ENCODE results near the gene MAMLD1.
A peak's percentile ranks its signal among the peaks of the same experiment; 100 is the strongest.

Gene MAMLD1

DNA sequence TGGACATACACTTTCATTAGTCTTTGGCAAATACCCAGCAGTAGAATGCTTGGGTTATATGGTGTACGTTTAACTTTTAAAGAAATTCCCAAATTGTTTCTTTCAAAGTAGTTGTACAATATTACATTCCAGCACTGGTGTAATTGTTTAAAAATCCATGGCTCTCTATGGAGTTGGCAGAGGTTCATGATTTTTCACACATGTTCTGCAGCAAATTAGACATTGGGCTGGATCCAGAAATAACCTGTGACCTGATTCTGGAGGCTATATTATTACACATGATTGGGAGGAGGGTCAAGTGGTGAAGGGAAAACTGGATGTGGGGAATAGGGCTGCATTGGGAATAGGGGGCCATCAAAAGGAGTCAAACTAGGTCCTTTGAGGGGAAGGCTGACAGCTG lies 41.9 kb downstream of the MAMLD1 start:
- Histone ChIP-seq H3K36me3 (ENCODE audit: control insufficient read depth, insufficient read depth, low read length) (no peaks in the 10 kb centered on the region), H3K27ac (ENCODE audit: insufficient read depth, low read length, poor library complexity, severe bottlenecking) (no peak overlapping the region), H3K4me1 (ENCODE audit: control insufficient read depth, insufficient read depth, low read length, poor library complexity, severe bottlenecking) (peaks cover 6% of the 10 kb centered on the region), H3K4me3 (ENCODE audit: insufficient read depth, low read depth, low read length, poor library complexity, severe bottlenecking) (no peak overlapping the region), H3K9me3 (ENCODE audit: control insufficient read depth, low read length) (no peaks in the 10 kb centered on the region), H3K27me3 (replicated peaks; ENCODE audit: control insufficient read depth, insufficient read depth, low read length, poor library complexity, severe bottlenecking) (no peaks in the 10 kb centered on the region)
- no peak for DNase-seq

DNA sequence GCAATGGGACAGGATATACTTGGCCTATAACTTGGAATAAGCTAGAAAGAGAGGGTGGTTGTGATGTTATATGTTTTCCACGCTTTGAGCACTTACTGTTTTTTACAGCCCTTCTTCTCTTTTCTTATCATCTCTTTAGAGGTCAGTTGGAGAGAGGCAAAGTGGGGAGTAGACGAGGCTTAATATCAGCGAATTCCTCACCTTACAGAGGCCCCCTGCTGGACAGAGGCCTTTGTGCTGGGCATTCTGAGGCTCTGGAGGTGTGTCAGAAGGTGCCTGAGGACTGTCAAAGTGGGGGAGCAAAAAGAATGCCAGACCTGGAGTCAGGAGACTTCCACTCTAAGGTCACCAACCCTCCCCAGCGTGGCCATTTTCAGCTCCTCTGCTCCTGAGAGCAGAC lies 42.5 kb downstream of the MAMLD1 start:
- no peak for DNase-seq
- Histone ChIP-seq H3K36me3 (ENCODE audit: control insufficient read depth, insufficient read depth, low read length) (no peaks in the 10 kb centered on the region), H3K27me3 (replicated peaks; ENCODE audit: control insufficient read depth, insufficient read depth, low read length, poor library complexity, severe bottlenecking) (no peaks in the 10 kb centered on the region), H3K4me3 (ENCODE audit: insufficient read depth, low read depth, low read length, poor library complexity, severe bottlenecking) (no peak overlapping the region), H3K4me1 (ENCODE audit: control insufficient read depth, insufficient read depth, low read length, poor library complexity, severe bottlenecking) (peaks cover 11% of the 10 kb centered on the region), H3K9me3 (ENCODE audit: control insufficient read depth, low read length) (no peaks in the 10 kb centered on the region), H3K27ac (ENCODE audit: insufficient read depth, low read length, poor library complexity, severe bottlenecking) (no peak overlapping the region)

DNA sequence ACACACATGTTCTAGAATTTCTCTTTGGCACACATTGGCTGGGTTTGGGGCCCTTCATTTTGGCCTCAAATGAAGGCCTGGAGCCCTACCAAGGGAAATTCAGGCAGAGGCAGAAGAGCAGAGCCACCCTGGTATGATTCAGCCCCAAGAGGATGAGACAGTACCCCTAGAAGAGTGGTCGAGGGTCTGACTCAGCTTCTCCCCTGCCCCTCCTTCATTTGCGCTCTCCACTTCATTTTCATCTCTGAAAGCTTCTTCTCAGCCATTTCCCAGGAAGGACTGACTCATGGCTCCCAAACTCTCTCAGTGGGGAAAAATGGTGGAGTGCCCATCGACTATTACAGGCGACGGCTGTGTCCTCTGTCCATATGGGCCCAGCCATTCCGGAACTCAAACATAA lies 43.5 kb downstream of the MAMLD1 start:
- H3K27ac ChIP-seq (ENCODE audit: insufficient read depth, low read length, poor library complexity, severe bottlenecking): no peak overlapping the region
- peaks cover 17% of the 10 kb centered on the region for H3K4me1 ChIP-seq (ENCODE audit: control insufficient read depth, insufficient read depth, low read length, poor library complexity, severe bottlenecking)
- H3K4me3 ChIP-seq (ENCODE audit: insufficient read depth, low read depth, low read length, poor library complexity, severe bottlenecking): no peak overlapping the region
- H3K36me3 ChIP-seq (ENCODE audit: control insufficient read depth, insufficient read depth, low read length): no peaks in the 10 kb centered on the region
- no peaks in the 10 kb centered on the region for H3K27me3 ChIP-seq (replicated peaks; ENCODE audit: control insufficient read depth, insufficient read depth, low read length, poor library complexity, severe bottlenecking)
- no peaks in the 10 kb centered on the region for H3K9me3 ChIP-seq (ENCODE audit: control insufficient read depth, low read length)
- no peak for DNase-seq

DNA sequence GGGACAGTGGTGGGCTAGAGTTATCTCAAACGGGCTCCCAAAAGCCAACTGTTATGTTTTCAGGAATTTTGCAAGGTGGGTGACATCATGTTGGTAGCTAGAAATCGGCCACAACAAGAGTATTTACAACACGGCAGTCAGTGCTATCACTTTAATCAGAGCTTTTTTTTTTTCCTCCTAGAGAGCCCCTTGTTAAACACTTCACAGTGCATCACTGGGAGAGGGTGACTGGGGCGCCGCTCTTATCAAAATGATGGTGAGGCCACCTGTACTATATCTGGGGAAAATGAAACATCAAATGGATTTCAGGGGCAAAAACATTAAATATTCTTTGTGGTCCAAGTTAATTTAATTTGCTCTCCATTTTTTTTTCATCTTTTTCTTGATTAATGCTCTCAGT lies 44.9 kb downstream of the MAMLD1 start:
- no peak for DNase-seq
- H3K27ac ChIP-seq (ENCODE audit: insufficient read depth, low read length, poor library complexity, severe bottlenecking): no peak overlapping the region
- H3K4me1 ChIP-seq (ENCODE audit: control insufficient read depth, insufficient read depth, low read length, poor library complexity, severe bottlenecking): peaks cover 17% of the 10 kb centered on the region
- no peaks in the 10 kb centered on the region for H3K27me3 ChIP-seq (replicated peaks; ENCODE audit: control insufficient read depth, insufficient read depth, low read length, poor library complexity, severe bottlenecking)
- H3K36me3 ChIP-seq (ENCODE audit: control insufficient read depth, insufficient read depth, low read length): no peaks in the 10 kb centered on the region
- H3K9me3 ChIP-seq (ENCODE audit: control insufficient read depth, low read length): no peaks in the 10 kb centered on the region
- H3K4me3 ChIP-seq (ENCODE audit: insufficient read depth, low read depth, low read length, poor library complexity, severe bottlenecking): no peak overlapping the region

DNA sequence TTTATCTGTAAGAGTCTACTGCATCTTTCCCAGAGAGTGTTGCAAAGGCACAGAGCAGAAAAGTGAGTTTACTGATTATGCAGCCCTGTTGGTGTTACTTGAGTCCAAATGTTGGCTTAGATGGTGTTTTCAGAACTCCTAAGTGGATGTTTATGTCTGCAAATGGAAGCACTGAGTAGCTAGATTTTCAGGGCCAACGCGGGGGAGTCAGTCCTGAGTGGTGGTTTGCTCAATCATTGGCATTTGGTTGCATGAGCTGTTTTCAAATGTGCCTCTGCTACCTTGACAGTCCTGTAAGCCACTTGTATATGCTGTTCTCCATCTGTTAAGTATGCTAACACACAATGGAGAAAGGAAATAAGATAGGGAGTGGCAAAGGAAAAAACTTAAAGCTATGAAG lies 45.4 kb downstream of the MAMLD1 start:
- DNase-seq: no peak
- H3K4me1 ChIP-seq (ENCODE audit: control insufficient read depth, insufficient read depth, low read length, poor library complexity, severe bottlenecking): peaks cover 17% of the 10 kb centered on the region
- no peak overlapping the region for H3K27ac ChIP-seq (ENCODE audit: insufficient read depth, low read length, poor library complexity, severe bottlenecking)
- H3K36me3 ChIP-seq (ENCODE audit: control insufficient read depth, insufficient read depth, low read length): no peaks in the 10 kb centered on the region
- no peaks in the 10 kb centered on the region for H3K9me3 ChIP-seq (ENCODE audit: control insufficient read depth, low read length)
- H3K27me3 ChIP-seq (replicated peaks; ENCODE audit: control insufficient read depth, insufficient read depth, low read length, poor library complexity, severe bottlenecking): no peaks in the 10 kb centered on the region
- H3K4me3 ChIP-seq (ENCODE audit: insufficient read depth, low read depth, low read length, poor library complexity, severe bottlenecking): no peak overlapping the region

DNA sequence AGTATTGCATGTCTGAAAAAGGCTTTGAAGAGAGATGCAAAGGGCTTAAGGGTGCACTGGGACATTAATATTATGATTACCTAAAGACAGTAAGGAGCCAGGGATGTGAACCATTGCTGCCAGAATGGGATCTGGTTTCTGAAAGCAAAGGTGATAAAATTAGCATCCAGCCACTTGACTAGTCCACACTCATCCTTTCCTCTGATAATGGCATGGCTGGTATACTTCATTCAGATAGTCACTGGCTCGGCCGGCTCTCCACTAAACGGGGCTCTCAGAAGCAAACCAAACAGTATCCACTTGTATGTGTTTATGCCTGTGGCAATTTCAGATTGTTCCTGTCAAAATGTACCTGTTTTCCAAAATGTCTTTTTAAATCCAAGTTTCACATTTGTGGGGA lies 46.4 kb downstream of the MAMLD1 start:
- no peaks in the 10 kb centered on the region for H3K27me3 ChIP-seq (replicated peaks; ENCODE audit: control insufficient read depth, insufficient read depth, low read length, poor library complexity, severe bottlenecking)
- H3K9me3 ChIP-seq (ENCODE audit: control insufficient read depth, low read length): no peaks in the 10 kb centered on the region
- H3K27ac ChIP-seq (ENCODE audit: insufficient read depth, low read length, poor library complexity, severe bottlenecking): no peak overlapping the region
- H3K4me3 ChIP-seq (ENCODE audit: insufficient read depth, low read depth, low read length, poor library complexity, severe bottlenecking): no peak overlapping the region
- no peak for DNase-seq
- H3K36me3 ChIP-seq (ENCODE audit: control insufficient read depth, insufficient read depth, low read length): no peaks in the 10 kb centered on the region
- peaks cover 17% of the 10 kb centered on the region for H3K4me1 ChIP-seq (ENCODE audit: control insufficient read depth, insufficient read depth, low read length, poor library complexity, severe bottlenecking)

DNA sequence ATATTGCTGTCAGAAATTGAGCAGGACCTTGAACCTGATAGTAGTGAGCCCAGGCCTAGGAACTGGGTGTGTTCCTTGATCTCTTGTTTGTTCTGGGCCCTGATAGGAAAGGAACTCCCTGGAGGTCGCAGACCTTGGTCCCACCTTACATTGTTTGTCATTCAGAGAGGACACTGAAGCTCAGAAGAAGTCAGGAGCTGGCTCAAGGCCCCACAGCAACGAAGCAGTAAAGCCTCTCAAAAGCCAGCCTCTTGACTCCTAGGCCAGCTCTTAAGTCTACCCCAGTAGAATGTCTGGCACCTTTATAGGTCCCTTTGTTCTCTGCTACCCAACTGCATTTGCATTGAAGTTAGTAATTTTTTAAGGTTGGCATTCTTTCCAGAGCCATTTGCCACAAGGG lies 46.8 kb downstream of the MAMLD1 start:
- no peak overlapping the region for H3K27ac ChIP-seq (ENCODE audit: insufficient read depth, low read length, poor library complexity, severe bottlenecking)
- H3K9me3 ChIP-seq (ENCODE audit: control insufficient read depth, low read length): no peaks in the 10 kb centered on the region
- no peaks in the 10 kb centered on the region for H3K27me3 ChIP-seq (replicated peaks; ENCODE audit: control insufficient read depth, insufficient read depth, low read length, poor library complexity, severe bottlenecking)
- H3K36me3 ChIP-seq (ENCODE audit: control insufficient read depth, insufficient read depth, low read length): no peaks in the 10 kb centered on the region
- no peak for DNase-seq
- H3K4me1 ChIP-seq (ENCODE audit: control insufficient read depth, insufficient read depth, low read length, poor library complexity, severe bottlenecking): peaks cover 17% of the 10 kb centered on the region
- H3K4me3 ChIP-seq (ENCODE audit: insufficient read depth, low read depth, low read length, poor library complexity, severe bottlenecking): no peak overlapping the region

DNA sequence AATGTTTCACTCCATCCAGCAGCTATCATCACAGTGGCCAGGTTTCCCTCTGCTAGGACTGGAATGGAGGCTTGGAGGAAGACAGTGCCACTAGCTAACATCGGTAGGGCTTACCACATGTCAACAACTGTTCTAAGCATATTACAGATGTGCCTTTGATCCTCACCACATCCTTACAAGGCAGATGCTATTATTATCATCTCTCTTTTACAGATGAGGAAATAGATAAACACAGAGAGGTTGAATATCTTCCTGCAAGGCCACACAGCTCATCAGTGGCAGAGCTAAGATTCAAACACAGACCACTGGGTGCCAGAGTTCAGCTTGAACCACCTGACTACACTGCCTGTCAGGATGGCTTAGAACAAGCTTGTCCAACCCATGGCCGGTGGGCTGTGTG lies 47.4 kb downstream of the MAMLD1 start:
- Histone ChIP-seq H3K9me3 (ENCODE audit: control insufficient read depth, low read length) (no peaks in the 10 kb centered on the region), H3K27ac (ENCODE audit: insufficient read depth, low read length, poor library complexity, severe bottlenecking) (no peak overlapping the region), H3K36me3 (ENCODE audit: control insufficient read depth, insufficient read depth, low read length) (no peaks in the 10 kb centered on the region), H3K4me1 (ENCODE audit: control insufficient read depth, insufficient read depth, low read length, poor library complexity, severe bottlenecking) (peaks cover 17% of the 10 kb centered on the region), H3K4me3 (ENCODE audit: insufficient read depth, low read depth, low read length, poor library complexity, severe bottlenecking) (no peak overlapping the region), H3K27me3 (replicated peaks; ENCODE audit: control insufficient read depth, insufficient read depth, low read length, poor library complexity, severe bottlenecking) (no peaks in the 10 kb centered on the region)
- peak in 1 of 3 donors; percentile 7 for DNase-seq

DNA sequence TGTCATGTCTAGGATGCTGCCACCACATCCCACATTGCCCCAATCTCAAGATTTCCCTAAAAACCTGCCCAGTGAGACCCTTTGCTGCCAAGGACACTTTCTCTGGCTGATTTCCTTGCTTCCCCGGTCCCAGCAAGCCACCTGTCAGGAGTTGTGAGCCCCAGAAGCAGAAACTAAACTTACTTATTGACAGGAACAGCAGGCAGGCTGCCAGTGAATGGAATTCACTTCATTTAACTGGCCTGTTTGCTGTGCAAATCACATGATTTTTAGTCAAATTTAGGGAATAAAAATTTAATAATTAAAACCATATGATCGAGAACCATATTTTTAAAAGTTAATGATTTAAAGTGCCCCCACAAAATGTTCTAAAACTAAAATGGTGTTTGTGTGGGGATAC lies 48.5 kb downstream of the MAMLD1 start:
- DNase-seq: no peak
- Histone ChIP-seq H3K27ac (ENCODE audit: insufficient read depth, low read length, poor library complexity, severe bottlenecking) (no peak overlapping the region), H3K36me3 (ENCODE audit: control insufficient read depth, insufficient read depth, low read length) (no peaks in the 10 kb centered on the region), H3K4me1 (ENCODE audit: control insufficient read depth, insufficient read depth, low read length, poor library complexity, severe bottlenecking) (peaks cover 17% of the 10 kb centered on the region), H3K9me3 (ENCODE audit: control insufficient read depth, low read length) (no peaks in the 10 kb centered on the region), H3K4me3 (ENCODE audit: insufficient read depth, low read depth, low read length, poor library complexity, severe bottlenecking) (no peak overlapping the region), H3K27me3 (replicated peaks; ENCODE audit: control insufficient read depth, insufficient read depth, low read length, poor library complexity, severe bottlenecking) (no peaks in the 10 kb centered on the region)

DNA sequence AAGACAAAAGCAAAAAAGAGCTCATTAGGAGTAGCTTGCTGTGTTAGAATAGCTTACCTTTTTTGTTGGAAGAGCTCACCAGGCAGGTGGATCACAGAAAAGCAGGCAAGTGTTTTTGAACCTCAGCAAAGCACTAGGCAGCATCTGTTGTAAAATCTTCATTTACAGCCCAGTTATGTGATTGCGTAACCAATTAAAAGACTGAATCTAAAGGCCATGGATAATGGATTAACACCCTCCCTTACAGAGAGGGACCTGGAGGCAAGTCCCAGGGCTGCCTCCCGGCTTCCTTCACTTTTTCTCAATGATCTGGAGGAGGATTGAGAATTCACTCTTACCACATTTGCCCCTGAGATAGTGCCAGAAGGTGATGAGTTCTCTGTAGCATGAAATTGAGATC lies 51.1 kb downstream of the MAMLD1 start:
- peaks cover 17% of the 10 kb centered on the region for H3K4me1 ChIP-seq (ENCODE audit: control insufficient read depth, insufficient read depth, low read length, poor library complexity, severe bottlenecking)
- DNase-seq: no peak
- no peak overlapping the region for H3K4me3 ChIP-seq (ENCODE audit: insufficient read depth, low read depth, low read length, poor library complexity, severe bottlenecking)
- H3K36me3 ChIP-seq (ENCODE audit: control insufficient read depth, insufficient read depth, low read length): no peaks in the 10 kb centered on the region
- no peaks in the 10 kb centered on the region for H3K27me3 ChIP-seq (replicated peaks; ENCODE audit: control insufficient read depth, insufficient read depth, low read length, poor library complexity, severe bottlenecking)
- H3K9me3 ChIP-seq (ENCODE audit: control insufficient read depth, low read length): no peaks in the 10 kb centered on the region
- no peak overlapping the region for H3K27ac ChIP-seq (ENCODE audit: insufficient read depth, low read length, poor library complexity, severe bottlenecking)

DNA sequence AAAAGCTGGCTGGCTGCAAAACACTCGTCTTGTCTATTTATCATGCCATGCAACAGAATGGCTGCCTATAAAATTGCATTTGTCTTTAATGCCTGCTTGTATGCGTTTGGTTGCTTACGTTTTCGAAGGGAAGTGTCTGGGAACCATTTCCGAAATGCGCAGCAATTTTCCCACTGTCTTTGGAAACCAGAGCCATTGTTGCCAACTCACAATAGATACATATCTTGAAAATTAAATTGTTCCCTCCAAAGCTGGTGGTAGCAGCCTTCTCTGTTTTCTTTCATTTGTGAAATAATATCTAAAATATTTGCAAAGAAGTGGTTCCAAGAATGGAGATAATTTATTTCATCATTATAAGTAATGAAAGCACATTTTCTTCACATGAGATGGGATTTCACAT lies 53.4 kb downstream of the MAMLD1 start:
- no peaks in the 10 kb centered on the region for H3K27me3 ChIP-seq (replicated peaks; ENCODE audit: control insufficient read depth, insufficient read depth, low read length, poor library complexity, severe bottlenecking)
- H3K9me3 ChIP-seq (ENCODE audit: control insufficient read depth, low read length): no peaks in the 10 kb centered on the region
- no peaks in the 10 kb centered on the region for H3K4me1 ChIP-seq (ENCODE audit: control insufficient read depth, insufficient read depth, low read length, poor library complexity, severe bottlenecking)
- no peak overlapping the region for H3K4me3 ChIP-seq (ENCODE audit: insufficient read depth, low read depth, low read length, poor library complexity, severe bottlenecking)
- DNase-seq: no peak
- no peaks in the 10 kb centered on the region for H3K36me3 ChIP-seq (ENCODE audit: control insufficient read depth, insufficient read depth, low read length)
- no peak overlapping the region for H3K27ac ChIP-seq (ENCODE audit: insufficient read depth, low read length, poor library complexity, severe bottlenecking)
